GM18861 (cell line): ENCODE measurements around the gene ZNF446.
"Not testable (repeated sequence)": the region's sequence is repeated elsewhere in the genome, so short reads cannot be mapped to it uniquely, and the experiment has no call there.

Experiments
- ATAC-seq: cut with Tn5 transposase; IDR thresholded peaks from one replicate; pipeline ENCODE4 v1.9.1; 2021; ENCODE audit not compliant: unreplicated experiment

ZNF446 gene

DNA sequence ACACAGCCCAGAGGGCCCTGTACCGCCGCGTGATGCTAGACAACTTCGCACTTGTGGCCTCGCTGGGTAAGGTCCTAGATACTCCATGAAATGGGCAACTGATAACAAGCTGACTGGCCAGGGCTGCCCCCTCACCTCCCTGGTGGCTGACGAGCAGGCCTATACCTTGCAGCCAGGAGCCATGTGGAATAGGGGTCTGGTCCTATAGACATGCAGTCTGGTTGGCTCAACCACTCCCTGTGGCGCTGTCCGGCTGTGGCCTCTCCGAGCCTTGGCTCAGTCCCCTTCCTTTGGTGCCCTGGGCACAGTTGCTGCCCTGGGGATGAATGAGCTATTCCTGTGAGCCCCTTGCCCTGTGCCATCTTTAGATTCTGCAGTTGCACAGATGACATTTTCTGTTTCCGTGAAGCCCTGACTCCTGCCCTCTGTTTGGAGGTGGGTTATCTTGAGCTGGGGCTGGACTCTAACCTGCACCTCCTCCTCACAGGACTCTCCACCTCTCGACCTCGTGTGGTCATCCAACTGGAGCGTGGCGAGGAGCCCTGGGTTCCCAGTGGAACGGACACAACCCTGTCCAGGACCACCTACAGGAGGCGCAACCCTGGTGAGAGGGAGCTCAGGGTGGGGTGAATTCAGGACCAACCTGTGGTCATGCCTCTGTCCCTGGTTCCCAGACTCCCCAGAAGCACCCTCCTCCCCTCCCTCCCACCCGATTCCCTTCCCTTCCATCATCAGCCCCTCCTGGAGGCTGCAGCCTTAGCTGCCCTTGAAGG lies 6.7 kb upstream of the ZNF446 start:
- ATAC-seq: no peak

DNA sequence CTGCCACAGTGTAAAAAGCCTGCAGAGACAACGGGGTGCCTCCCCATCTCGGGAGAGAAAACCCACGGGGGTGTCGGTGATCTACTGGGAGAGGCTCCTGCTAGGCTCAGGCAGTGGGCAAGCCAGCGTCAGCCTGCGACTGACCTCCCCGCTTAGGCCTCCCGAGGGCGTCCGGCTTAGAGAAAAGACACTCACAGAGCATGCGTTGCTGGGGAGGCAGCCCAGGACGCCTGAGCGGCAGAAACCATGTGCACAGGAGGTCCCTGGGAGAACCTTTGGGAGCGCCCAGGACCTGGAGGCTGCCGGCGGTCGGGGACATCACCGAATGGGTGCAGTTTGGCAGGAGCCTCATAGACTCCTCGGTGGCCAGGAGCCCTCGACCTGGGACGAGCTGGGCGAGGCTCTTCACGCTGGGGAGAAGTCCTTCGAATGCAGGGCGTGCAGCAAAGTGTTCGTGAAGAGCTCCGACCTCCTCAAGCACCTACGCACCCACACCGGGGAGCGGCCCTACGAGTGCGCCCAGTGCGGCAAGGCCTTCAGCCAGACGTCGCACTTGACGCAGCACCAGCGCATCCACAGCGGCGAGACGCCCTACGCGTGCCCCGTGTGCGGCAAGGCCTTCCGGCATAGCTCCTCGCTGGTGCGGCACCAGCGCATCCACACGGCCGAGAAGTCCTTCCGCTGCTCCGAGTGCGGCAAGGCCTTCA lies 5.2 kb upstream of the ZNF446 start:
- ATAC-seq: not testable (repeated sequence)

DNA sequence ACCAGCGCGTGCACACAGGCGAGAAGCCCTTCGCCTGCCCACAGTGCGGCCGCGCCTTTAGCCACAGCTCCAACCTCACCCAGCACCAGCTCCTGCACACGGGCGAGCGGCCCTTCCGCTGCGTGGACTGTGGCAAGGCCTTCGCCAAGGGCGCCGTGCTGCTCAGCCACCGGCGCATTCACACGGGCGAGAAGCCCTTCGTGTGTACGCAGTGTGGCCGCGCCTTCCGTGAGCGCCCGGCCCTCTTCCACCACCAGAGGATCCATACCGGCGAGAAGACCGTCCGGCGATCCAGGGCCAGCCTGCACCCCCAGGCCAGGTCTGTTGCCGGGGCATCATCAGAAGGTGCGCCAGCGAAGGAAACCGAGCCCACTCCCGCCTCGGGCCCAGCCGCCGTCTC lies 4.4 kb upstream of the ZNF446 start:
- no peak for ATAC-seq

DNA sequence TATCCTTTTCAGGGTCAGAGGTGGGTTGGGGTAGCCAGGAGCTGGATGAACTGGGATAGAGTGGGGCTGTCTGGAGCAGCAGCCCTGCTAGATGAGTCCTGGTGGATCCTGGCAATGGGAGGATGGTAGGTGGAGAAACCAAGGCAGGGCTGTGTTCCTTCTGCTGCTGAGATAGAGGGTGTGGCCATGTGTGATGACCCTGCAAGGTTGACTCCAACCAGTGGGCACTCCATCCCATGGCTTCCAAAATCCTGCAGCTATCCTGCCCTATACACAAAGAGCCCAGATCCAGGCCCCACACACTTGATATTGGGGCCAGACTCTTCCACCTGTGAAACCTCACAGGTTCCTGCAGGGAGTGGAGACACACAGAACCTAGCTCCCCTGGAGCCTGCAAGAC lies 2.4 kb upstream of the ZNF446 start:
- no peak for ATAC-seq

GRCh38 chr19:58474291-58474996 lies 1.7 kb upstream of the ZNF446 start:
- ATAC-seq: no peak

- ATAC-seq: no peak
Observed at GRCh38 chr19:58474997-58475713, 997 bp upstream of the ZNF446 start.

- no peak for ATAC-seq
Observed at GRCh38 chr19:58476498-58477015, 405 bp downstream of the ZNF446 start.

DNA sequence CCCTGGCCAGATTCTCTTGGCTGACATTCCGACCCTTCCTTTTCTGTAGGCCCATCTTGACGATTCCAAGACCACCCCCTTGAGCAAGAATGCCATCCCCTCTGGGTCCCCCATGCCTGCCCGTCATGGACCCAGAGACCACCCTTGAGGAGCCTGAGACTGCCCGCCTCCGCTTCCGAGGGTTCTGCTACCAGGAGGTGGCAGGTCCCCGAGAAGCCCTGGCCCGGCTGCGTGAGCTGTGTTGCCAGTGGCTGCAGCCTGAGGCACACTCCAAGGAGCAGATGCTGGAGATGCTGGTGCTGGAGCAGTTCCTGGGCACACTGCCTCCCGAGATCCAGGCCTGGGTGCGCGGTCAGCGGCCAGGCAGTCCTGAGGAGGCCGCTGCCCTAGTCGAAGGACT lies 978 bp downstream of the ZNF446 start:
- ATAC-seq: no peak

- no peak for ATAC-seq
Observed at GRCh38 chr19:58477871-58478270, 1.7 kb downstream of the ZNF446 start.

DNA sequence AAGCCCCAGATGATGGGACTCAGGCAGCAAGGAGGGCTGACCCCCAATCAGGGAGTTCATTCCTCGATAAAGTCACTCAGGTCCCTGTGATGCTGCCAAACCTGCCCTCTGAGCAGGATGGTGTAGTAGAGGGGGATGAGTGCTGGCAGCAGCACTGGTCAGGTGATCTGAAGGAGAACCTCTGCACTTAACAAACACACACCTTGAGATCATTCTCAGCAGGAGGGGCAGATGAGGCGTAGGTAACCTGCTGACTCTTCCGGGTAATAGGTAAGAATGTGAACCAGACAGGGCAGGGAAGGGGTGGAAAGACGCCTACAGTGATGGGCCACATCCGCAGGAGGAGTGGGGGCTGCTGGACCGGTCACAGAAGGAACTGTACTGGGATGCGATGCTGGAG lies 3.2 kb downstream of the ZNF446 start:
- no peak for ATAC-seq

DNA sequence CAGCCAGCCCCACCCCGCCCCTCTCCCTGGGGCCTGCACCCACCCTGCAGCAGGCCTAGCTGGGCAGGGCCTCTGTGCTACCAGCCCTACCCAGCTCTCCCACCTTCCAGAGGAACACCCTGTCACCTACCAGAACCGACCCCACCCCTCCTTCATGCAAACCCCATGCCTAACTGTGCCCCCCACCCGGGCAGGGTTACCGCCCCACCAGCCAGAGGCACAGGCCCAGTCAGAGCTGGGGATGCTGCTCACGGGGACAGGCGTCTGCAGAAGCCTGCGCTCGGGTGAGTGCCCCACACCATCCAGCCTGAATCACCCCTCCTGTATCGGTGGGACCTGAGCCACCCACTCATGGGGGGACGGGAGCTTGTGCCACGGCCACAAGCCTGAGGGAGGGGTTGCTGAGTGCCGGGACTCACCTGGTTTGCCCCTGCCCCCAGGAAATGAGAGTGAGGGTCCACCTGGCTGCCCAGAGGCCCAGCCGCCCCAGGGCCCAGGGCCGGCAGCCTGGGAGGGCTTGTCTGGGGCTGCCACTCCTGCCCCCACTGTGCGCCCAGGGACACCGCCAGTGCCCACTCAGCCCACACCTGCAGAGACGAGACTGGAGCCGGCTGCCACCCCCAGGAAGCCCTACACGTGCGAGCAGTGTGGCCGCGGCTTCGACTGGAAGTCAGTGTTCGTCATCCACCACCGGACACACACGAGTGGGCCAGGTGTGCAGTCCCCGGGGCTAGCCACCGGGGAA lies 3.8 kb downstream of the ZNF446 start:
- no peak for ATAC-seq

DNA sequence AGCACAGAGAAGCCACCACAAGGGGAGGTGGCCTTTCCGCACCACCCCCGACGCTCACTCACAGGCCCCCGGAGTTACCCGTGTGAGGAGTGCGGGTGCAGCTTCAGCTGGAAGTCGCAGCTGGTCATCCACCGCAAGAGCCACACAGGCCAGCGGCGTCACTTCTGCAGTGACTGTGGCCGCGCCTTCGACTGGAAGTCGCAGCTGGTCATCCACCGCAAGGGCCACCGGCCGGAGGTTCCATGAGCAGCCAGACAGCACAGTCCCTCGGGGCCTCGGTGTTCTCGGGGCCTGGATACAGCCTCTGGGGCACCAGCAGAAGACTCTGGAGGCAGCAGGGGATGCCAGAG lies 4.3 kb downstream of the ZNF446 start:
- ATAC-seq: no peak

- ATAC-seq: no peak
Observed at GRCh38 chr19:58480831-58481230, 4.7 kb downstream of the ZNF446 start.

GRCh38 chr19:58482372-58482771 lies 6.2 kb downstream of the ZNF446 start:
- ATAC-seq: no peak

GRCh38 chr19:58483776-58484175 lies 7.6 kb downstream of the ZNF446 start:
- ATAC-seq: no peak

- not testable (repeated sequence) for ATAC-seq
Observed at GRCh38 chr19:58484349-58484748, 8.2 kb downstream of the ZNF446 start.

DNA sequence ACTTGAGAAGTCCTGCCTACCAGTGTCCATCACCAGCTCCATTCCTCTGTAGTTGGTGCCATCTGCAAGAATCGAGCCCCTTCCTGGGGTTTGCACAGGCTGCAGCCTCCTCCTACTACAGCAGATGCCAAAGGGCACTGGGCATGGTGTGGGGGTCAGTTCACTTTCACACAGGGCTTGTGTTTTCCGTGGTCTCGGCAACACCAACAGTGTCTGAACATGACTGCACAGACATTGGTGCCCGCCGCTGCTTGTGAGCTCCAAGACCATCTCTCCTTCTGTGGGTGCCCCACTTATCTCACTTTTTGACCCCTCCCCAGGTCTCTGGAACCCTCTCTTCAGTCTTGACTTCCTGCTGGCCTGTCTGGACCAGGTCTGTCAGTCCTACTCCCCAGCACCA lies 15.2 kb downstream of the ZNF446 start:
- no peak for ATAC-seq

GRCh38 chr19:58492265-58492664 lies 16.1 kb downstream of the ZNF446 start:
- no peak for ATAC-seq

GRCh38 chr19:58497634-58498170 lies 21.6 kb downstream of the ZNF446 start:
- ATAC-seq: no peak

GRCh38 chr19:58498316-58499020 lies 22.3 kb downstream of the ZNF446 start:
- no peak for ATAC-seq
